GM13976 (cell line): ENCODE measurements around the gene ANKRD23.

ENCODE experiments used
- DNase-seq: peaks from one replicate; pipeline ENCODE4 v3.0.0; 2012; ENCODE audit warnings: low spot score
- in situ Hi-C: fragments of 300-500 bp; cut with MboI; formaldehyde crosslinking; loops from one replicate; pipeline ENCODE4 v1.12.0; 2022; ENCODE audit warnings: low sequenced_read_pairs, mixed read lengths, inconsistent platforms; ENCODE audit not compliant: unreplicated experiment
- TF ChIP-seq, protein P1 (sequence below): IDR thresholded peaks from 2 replicates; pipeline ENCODE4 v1.5.1; 2012; ENCODE audit warnings: borderline replicate concordance, mild to moderate bottlenecking; ENCODE audit not compliant: insufficient read depth; ENCODE audit errors: extremely low read depth, missing control alignments, control extremely low read depth

Gene ANKRD23

DNA sequence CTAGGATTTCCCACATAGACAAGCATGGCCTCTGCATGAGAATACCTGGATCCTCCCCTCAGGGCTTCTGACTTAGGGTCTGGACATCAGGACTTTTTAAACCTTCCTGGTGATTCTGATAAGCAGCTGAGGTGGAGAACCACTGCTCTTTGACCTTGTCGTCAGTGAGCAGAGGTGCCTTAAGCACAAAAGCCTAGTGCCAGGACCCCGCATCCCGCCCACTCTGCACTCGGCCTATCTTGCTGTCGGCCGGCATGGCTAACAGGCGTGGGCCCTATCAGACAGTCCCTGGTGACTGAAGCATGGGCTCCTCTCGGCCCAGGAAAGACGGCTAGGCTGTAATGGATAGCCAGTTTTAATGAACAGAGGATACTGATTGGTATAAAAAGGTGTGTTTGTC lies 6.2 kb downstream of the ANKRD23 start:
- TF ChIP-seq, protein P1, sequence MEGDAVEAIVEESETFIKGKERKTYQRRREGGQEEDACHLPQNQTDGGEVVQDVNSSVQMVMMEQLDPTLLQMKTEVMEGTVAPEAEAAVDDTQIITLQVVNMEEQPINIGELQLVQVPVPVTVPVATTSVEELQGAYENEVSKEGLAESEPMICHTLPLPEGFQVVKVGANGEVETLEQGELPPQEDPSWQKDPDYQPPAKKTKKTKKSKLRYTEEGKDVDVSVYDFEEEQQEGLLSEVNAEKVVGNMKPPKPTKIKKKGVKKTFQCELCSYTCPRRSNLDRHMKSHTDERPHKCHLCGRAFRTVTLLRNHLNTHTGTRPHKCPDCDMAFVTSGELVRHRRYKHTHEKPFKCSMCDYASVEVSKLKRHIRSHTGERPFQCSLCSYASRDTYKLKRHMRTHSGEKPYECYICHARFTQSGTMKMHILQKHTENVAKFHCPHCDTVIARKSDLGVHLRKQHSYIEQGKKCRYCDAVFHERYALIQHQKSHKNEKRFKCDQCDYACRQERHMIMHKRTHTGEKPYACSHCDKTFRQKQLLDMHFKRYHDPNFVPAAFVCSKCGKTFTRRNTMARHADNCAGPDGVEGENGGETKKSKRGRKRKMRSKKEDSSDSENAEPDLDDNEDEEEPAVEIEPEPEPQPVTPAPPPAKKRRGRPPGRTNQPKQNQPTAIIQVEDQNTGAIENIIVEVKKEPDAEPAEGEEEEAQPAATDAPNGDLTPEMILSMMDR = no peak
- in situ Hi-C loops = no loop called here
- DNase-seq = no peak

DNA sequence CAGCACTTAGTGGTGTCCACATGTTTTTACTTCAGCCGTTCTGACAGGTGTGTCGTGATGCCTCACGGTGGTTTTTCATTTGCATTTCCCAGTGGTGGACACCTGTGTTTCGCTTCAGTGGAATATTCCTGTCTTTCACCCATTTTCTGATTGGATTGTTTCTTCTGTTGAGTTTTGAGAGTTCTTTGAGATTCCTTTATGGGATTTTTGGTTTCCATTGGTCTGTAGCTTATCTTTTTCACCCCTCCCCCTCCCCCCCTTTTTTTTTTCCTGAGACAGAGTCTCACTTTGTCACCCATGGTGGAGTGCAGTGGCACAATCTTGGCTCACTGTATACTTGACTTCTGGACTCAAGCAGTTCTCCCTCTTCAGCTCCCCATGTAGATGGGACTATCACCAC lies 8.0 kb downstream of the ANKRD23 start:
- in situ Hi-C loops = no loop called here
- TF ChIP-seq, protein P1 = no peak
- no peak for DNase-seq

DNA sequence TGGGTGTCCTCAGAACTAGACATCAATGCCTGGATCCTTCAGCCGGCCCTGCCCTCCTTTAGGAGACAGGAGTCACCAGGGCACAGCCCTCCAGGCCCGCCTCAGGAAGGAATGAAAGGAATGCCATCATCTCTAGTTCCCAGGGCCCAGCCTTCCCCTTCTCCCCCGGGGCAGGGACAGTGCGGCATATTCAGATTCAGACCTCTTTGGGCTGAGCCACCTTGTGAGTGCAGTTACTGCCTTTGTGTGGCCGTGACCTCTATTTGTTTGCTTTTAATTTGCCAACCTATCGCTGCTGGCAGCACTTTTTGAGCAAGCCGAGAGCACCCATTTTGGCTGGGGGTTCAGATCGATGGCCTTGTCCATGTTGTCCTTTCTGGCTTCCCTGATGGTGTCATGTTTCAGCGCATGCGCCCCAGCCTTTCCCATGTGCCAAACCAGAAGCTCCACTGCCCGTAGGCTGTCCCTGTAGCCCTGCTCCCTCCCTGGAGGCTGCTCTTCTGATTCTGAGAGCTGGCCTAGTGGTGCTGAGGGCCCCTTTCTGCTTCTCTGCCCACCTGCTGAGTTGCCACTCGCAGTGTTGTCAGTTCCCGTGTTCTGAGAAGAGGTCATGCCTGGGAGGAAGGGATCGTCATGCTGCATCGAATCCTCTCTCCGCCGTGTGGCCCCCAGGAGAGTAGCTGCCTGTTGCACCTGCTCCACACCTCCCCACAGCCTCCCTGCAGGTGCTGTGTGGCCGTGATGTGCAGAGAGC lies 10.9 kb downstream of the ANKRD23 start:
- TF ChIP-seq, protein P1 = no peak
- in situ Hi-C loops = no loop called here
- no peak for DNase-seq

DNA sequence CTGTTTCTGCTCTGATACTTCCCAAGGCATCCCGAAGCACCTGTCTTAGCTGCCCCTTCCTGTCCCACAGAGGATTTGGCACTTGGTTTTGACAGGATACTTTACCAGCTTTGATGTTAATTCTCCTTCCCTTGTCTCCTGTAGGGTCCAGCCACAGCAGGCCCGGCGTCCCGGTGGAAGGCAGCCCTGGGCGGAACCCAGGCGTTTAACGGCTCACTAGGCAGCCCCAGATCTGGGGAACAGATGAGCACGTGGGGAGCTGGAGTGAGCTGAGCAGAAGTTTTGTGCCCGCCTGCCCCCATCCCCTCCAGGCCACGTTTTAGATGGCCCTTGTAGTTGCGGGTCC lies 11.4 kb downstream of the ANKRD23 start:
- no peak for DNase-seq
- in situ Hi-C loops = no loop called here
- TF ChIP-seq, protein P1 = no peak

DNA sequence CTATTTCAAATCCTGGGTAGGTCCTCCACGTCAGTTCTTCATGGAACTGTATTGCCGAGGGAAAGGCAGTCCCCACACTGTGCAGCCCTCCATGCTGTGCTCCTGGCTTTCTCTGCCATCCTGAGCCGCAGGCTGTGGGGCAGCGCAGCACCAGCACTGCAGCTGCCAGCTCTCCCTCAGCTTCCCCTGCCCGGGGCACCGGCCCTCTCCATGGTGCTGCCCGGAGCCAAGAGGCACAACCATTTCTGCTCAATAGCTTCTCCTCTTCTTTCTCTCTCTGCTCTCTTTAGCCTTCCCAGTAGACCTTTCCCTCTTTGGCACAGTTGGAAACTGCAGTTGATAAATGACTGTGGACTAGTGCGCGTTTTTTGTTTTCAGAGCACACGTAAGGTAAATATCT lies 12.1 kb downstream of the ANKRD23 start:
- no peak for DNase-seq
- TF ChIP-seq, protein P1 = no peak
- in situ Hi-C loops = no loop called here

DNA sequence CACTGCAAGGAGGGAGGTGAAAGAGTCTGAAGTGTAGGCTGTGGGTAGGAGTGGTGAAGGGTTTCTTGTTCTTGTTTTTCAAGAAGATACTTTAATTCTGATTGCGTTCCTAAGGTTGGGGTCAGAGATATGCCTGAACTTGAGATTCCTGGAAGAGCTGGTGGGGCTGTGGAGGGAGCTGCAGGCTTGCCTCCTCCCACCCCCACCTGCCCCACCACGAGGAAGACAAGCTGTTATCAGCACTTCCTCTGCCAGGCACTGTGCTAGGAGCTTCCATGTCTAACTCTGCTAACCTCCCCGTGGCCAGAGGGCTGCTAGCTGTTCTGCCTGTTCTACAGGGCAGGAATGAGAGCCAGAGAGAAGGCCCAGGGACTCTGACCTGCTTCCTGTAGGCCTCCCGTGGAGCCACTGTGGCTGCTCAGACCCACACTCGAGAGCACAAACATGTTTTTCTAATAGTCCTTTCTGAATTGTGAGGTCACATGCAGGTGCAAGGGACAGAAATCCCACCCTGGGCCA lies 13.7 kb downstream of the ANKRD23 start:
- in situ Hi-C loops = no loop called here
- no peak for DNase-seq
- TF ChIP-seq, protein P1 = no peak

DNA sequence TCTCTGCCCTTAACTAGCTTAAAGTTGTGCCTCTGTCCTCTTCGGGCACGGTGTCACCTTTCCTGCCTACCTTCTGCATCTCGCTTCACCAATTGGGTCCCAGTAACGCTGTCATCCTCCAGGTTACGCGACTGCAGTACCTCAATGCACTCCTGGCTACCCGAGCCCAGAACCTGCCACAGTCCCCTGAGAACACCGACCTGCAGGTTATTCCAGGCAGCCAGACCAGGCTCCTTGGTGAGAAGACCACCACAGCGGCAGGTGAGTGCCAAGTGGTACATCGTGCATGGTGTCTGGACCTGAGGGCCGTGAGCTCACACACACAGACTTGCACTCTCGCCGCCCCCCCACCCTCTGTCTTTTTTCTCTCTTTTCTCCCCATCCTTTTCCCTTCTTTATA lies 14.9 kb downstream of the ANKRD23 start:
- TF ChIP-seq, protein P1 = no peak
- no peak for DNase-seq
- in situ Hi-C loops = no loop called here
